Activated CD4-positive, alpha-beta memory T cell treated with anti-CD3 and anti-CD28 coated beads for 36 hours (primary cell): Measurements from ENCODE around the gene TTLL11. TPM values are rescaled to one million over a fixed set of nuclear protein-coding genes. Genes with fewer than 3 reads are reported as not detected.

Source experiments
- CTCF ChIA-PET: fragments of 350-600 bp; sonication (Branson Sonifier 250); formaldehyde crosslinking; loops from one replicate; lab custom pipeline; 2021; ENCODE audit warnings: antibody characterized with exemption, inconsistent platforms; lab: Charles Lee
- POLR2A ChIA-PET: fragments of 350-600 bp; sonication (Branson Sonifier 250); formaldehyde crosslinking; loops from one replicate; lab custom pipeline; 2021; ENCODE audit warnings: antibody characterized with exemption; lab: Charles Lee
- DNase-seq: peaks from one replicate; pipeline ENCODE4 v3.0.0-alpha.2; 2020
- H3K27ac Mint-ChIP-seq: one replicate; pipeline ENCODE4 v1.8.0; 2021; ENCODE audit warnings: mixed read lengths
- H3K27me3 Mint-ChIP-seq: one replicate; pipeline ENCODE4 v1.8.0; 2021; ENCODE audit warnings: mixed read lengths
- H3K36me3 Mint-ChIP-seq: one replicate; pipeline ENCODE4 v1.8.0; 2021; ENCODE audit warnings: mixed read lengths
- H3K4me1 Mint-ChIP-seq: one replicate; pipeline ENCODE4 v1.8.0; 2021; ENCODE audit warnings: low read depth, mixed read lengths
- H3K4me3 Mint-ChIP-seq: one replicate; pipeline ENCODE4 v1.8.0; 2021; ENCODE audit warnings: mild to moderate bottlenecking, mixed read lengths
- H3K9me3 Mint-ChIP-seq: one replicate; pipeline ENCODE4 v1.8.0; 2021; ENCODE audit warnings: mixed read lengths
- intact Hi-C: fragments of 100-400 bp; cut with micrococcal nuclease; formaldehyde crosslinking; loops from one replicate; pipeline ENCODE4 v1.15.1; 2023
- total RNA-seq, 2 experiments: library from RNA; stranded (reverse); gene quantifications; one replicate each; pipeline ENCODE4 v1.2.3, GENCODE V29; 2021

Gene TTLL11, protein sequence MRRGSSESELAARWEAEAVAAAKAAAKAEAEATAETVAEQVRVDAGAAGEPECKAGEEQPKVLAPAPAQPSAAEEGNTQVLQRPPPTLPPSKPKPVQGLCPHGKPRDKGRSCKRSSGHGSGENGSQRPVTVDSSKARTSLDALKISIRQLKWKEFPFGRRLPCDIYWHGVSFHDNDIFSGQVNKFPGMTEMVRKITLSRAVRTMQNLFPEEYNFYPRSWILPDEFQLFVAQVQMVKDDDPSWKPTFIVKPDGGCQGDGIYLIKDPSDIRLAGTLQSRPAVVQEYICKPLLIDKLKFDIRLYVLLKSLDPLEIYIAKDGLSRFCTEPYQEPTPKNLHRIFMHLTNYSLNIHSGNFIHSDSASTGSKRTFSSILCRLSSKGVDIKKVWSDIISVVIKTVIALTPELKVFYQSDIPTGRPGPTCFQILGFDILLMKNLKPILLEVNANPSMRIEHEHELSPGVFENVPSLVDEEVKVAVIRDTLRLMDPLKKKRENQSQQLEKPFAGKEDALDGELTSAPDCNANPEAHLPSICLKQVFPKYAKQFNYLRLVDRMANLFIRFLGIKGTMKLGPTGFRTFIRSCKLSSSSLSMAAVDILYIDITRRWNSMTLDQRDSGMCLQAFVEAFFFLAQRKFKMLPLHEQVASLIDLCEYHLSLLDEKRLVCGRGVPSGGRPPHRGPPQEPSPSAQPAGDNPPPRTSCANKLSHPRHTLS
- total RNA-seq = under 1 TPM; 0.97 TPM

- no peak within 1 kb of the TSS for H3K27ac Mint-ChIP-seq
Observed at GRCh38 chr9:122092611-122093506, at the start of gene TTLL11. TSS of gene TTLL11 (minus strand) at chr9:122093308. CDS start at chr9:122093148, 160 bp downstream.

DNA sequence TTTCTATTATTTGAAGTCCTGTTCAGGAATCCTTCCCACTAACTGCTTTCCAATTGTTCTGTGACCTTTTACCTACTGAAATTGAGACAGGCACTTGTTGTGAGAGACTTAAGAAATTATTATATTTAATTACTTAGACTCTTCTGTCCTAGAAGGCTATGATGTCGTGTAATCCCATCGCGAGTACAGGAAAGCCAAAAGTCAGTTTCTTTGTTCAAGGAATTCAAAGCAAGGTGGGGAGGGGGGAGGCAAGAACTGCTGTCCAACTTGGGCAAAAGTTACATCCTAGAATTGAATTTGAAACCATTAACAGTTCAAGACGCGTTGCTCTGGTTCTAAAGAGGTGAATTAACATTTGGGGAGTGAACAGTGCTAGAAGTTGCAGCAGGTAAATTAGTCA, 48.6 kb upstream of the TTLL11 start:
- H3K36me3 Mint-ChIP-seq = peaks cover 12% of the 10 kb centered on the region
- CTCF ChIA-PET = no interaction called here
- intact Hi-C loops = no loop called here
- POLR2A ChIA-PET = no interaction called here
- no peaks in the 10 kb centered on the region for H3K9me3 Mint-ChIP-seq
- no peak overlapping the region for H3K4me3 Mint-ChIP-seq
- no peaks in the 10 kb centered on the region for H3K4me1 Mint-ChIP-seq
- DNase-seq = no peak
- H3K27ac Mint-ChIP-seq = no peak overlapping the region
- no peaks in the 10 kb centered on the region for H3K27me3 Mint-ChIP-seq

More at GRCh38 chr9:122092611-122093506, at the start of gene TTLL11:
- Mint-ChIP-seq H3K4me1 (peaks cover 33% of the 10 kb centered on the region), H3K36me3 (peaks cover 6% of the 10 kb centered on the region), H3K9me3 (no peaks in the 10 kb centered on the region), H3K4me3 (peak within 1 kb of the TSS; percentile 79), H3K27me3 (peaks cover 5% of the 10 kb centered on the region)
- POLR2A ChIA-PET = interaction anchor here (2.6 kb wide), 1 partner anchor 172 kb away, joined by 11 read pairs; the partner anchor contains the start of genes MRRF and RBM18
- intact Hi-C loops = loop anchor here (1.0 to 10.0 kb wide), 4 partner anchors 66 to 1511 kb away; partner anchors contain the start of genes CDK5RAP2, MORN5, MRRF and NDUFA8
- CTCF ChIA-PET = interaction anchor here (0.9 to 1.9 kb wide), 6 partner anchors 21 to 258 kb away, joined by 3 to 10 read pairs (median 5); no protein-coding TSS in a partner anchor
- peak; percentile 97 for DNase-seq

DNA sequence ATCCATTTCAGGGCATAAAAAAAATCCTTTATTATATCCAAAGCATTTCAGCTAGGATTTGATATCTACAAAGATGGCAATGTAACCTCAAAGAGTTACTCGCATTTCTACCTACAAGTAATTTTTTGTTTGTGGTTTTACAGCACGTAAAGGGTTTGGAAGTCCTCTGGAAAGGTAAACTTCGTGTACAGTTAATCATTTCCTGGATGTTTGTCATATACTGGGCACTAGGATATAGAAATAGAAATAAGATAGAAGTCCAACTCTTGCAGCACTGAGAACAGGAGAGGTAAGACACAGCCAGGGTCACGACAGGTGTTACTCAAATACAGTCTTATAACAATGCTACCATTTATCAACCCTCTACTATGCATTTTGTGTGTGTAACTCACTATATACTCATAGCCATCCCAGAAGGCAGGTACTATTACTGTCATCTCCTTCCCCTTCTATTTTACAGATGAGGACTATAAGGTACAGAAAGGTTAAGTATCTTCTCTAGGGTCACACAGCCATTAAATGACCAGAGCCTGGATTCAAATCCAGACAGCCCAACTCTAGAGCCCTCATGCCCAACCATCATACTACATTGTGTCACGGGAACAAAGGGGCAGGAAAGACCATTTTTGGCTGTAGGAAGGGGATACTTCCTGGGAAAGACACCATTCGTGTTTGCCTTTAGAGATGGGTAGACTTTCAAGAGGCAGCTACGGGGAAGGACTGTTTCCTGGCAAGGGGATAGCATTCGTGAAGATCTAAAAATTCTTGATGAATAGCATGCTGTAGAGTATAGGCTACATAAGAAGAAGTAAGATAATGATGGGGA, 47.5 kb upstream of the TTLL11 start:
- DNase-seq = no peak
- CTCF ChIA-PET = interaction anchor here (1.3 kb wide), 1 partner anchor 13 kb away, joined by 4 read pairs; no protein-coding TSS in a partner anchor
- no peaks in the 10 kb centered on the region for H3K27me3 Mint-ChIP-seq
- no peak overlapping the region for H3K27ac Mint-ChIP-seq
- no peaks in the 10 kb centered on the region for H3K4me1 Mint-ChIP-seq
- H3K36me3 Mint-ChIP-seq = peaks cover 8% of the 10 kb centered on the region
- intact Hi-C loops = no loop called here
- no peaks in the 10 kb centered on the region for H3K9me3 Mint-ChIP-seq
- no peak overlapping the region for H3K4me3 Mint-ChIP-seq
- POLR2A ChIA-PET = no interaction called here

DNA sequence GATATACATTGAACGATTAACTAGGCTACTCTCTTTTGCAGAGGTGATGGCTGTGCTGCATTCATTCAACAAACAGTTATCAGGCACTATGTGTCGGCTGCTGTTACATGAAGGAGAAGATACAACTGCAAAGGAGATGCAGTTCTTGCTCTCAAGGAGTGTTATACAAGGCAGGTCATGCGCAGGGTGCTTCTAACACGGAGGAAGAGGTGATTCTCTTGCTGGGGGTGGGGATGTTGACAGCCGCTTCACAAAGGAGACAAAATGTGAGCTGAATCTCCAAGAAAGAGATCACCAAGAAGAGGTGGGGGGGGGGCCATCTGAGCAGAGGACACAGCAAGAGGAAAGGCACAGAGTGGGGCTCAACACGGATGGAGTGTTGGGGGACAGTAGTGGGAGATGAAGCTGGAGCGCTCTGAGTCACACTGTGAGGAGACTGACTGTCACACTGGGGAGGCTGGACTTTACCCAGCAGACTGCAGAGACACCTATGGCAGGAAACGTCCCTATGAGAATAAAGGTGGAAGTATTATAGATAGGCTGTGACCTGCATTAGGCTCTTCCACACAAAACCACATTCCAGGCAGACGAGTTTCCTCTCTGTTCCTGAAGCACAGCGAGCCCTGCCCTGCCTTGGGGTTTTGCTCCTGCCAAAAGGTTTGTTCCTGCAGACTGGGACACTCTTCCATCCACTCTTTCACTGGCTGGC, 45.6 kb upstream of the TTLL11 start:
- H3K4me1 Mint-ChIP-seq = no peaks in the 10 kb centered on the region

GRCh38 chr9:122135529-122135859, 42.4 kb upstream of the TTLL11 start:
- no peaks in the 10 kb centered on the region for H3K9me3 Mint-ChIP-seq
- intact Hi-C loops = no loop called here
- H3K27me3 Mint-ChIP-seq = peaks cover 5% of the 10 kb centered on the region
- ChIA-PET CTCF (interaction anchor here (0.9 to 5.0 kb wide), 4 partner anchors 9 to 215 kb away, joined by 3 to 35 read pairs (median 4); no protein-coding TSS in a partner anchor), POLR2A (no interaction called here)
- no peaks in the 10 kb centered on the region for H3K36me3 Mint-ChIP-seq
- no peak overlapping the region for H3K27ac Mint-ChIP-seq
- DNase-seq = no peak
- no peak overlapping the region for H3K4me3 Mint-ChIP-seq
- no peaks in the 10 kb centered on the region for H3K4me1 Mint-ChIP-seq

More for the DNA sequence above, 45.6 kb upstream of the TTLL11 start:
- Mint-ChIP-seq H3K9me3 (no peaks in the 10 kb centered on the region), H3K27me3 (no peaks in the 10 kb centered on the region), H3K36me3 (peaks cover 1% of the 10 kb centered on the region), H3K27ac (no peak overlapping the region), H3K4me3 (no peak overlapping the region)
- ChIA-PET POLR2A (no interaction called here), CTCF (interaction anchor here (0.6 kb wide), 1 partner anchor 14 kb away, joined by 3 read pairs; no protein-coding TSS in a partner anchor)
- intact Hi-C loops = no loop called here
- DNase-seq = no peak

GRCh38 chr9:122134822-122135528, 41.9 kb upstream of the TTLL11 start:
- intact Hi-C loops = no loop called here
- Mint-ChIP-seq H3K36me3 (no peaks in the 10 kb centered on the region), H3K27ac (no peak overlapping the region), H3K4me3 (no peak overlapping the region), H3K27me3 (peaks cover 5% of the 10 kb centered on the region), H3K9me3 (no peaks in the 10 kb centered on the region), H3K4me1 (no peaks in the 10 kb centered on the region)
- CTCF ChIA-PET = interaction anchor here (0.9 to 5.0 kb wide), 4 partner anchors 10 to 215 kb away, joined by 3 to 35 read pairs (median 4); no protein-coding TSS in a partner anchor
- POLR2A ChIA-PET = no interaction called here
- DNase-seq = no peak

- CTCF ChIA-PET = interaction anchor here (1.5 to 5.0 kb wide), 2 partner anchors 11 to 216 kb away, joined by 4 to 35 read pairs; no protein-coding TSS in a partner anchor
Observed at GRCh38 chr9:122133984-122134535, 41.0 kb upstream of the TTLL11 start.

GRCh38 chr9:122133263-122133983, 40.3 kb upstream of the TTLL11 start:
- intact Hi-C loops = no loop called here
- DNase-seq = no peak
- ChIA-PET POLR2A (no interaction called here), CTCF (interaction anchor here (1.6 to 5.0 kb wide), 2 partner anchors 10 to 34 kb away, joined by 5 to 35 read pairs; no protein-coding TSS in a partner anchor)
- Mint-ChIP-seq H3K4me3 (no peak overlapping the region), H3K4me1 (no peaks in the 10 kb centered on the region), H3K9me3 (no peaks in the 10 kb centered on the region), H3K27ac (no peak overlapping the region), H3K36me3 (no peaks in the 10 kb centered on the region), H3K27me3 (peaks cover 5% of the 10 kb centered on the region)

More at GRCh38 chr9:122133984-122134535, 41.0 kb upstream of the TTLL11 start:
- H3K4me1 Mint-ChIP-seq = no peaks in the 10 kb centered on the region
- intact Hi-C loops = no loop called here
- H3K27ac Mint-ChIP-seq = no peak overlapping the region
- H3K36me3 Mint-ChIP-seq = no peaks in the 10 kb centered on the region
- H3K9me3 Mint-ChIP-seq = no peaks in the 10 kb centered on the region
- DNase-seq = no peak
- POLR2A ChIA-PET = no interaction called here
- no peak overlapping the region for H3K4me3 Mint-ChIP-seq
- peaks cover 5% of the 10 kb centered on the region for H3K27me3 Mint-ChIP-seq

DNA sequence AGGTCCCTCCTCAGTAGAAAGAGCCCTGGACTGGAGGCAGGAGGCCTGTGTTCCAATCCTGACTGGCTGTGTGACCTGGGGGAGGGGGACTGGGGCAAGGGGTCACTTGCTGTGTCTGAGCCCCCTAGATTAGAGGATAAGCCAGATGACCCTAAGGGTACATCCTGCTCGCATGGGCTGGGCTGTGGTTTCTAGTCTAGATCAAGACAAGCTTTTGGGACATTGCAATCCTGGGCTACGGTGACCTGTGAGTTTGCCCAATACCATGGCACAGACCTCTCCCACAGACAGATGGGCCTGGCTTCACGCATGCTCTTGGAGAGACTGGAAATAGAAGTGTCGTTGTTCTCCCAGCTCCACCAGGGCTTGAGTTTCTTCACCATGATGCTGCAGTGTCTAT, 39.4 kb upstream of the TTLL11 start:
- no peak for DNase-seq
- no peaks in the 10 kb centered on the region for H3K4me1 Mint-ChIP-seq
- no peak overlapping the region for H3K4me3 Mint-ChIP-seq
- H3K9me3 Mint-ChIP-seq = no peaks in the 10 kb centered on the region
- no peaks in the 10 kb centered on the region for H3K36me3 Mint-ChIP-seq
- H3K27me3 Mint-ChIP-seq = peaks cover 7% of the 10 kb centered on the region
- CTCF ChIA-PET = interaction anchor here (1.6 to 5.0 kb wide), 2 partner anchors 9 to 33 kb away, joined by 5 to 35 read pairs; no protein-coding TSS in a partner anchor
- H3K27ac Mint-ChIP-seq = no peak overlapping the region
- POLR2A ChIA-PET = no interaction called here
- intact Hi-C loops = no loop called here
